Transverse colon (tissue), 4 donors: ENCODE data around the gene RXFP2.

ENCODE experiments used
- POLR2AphosphoS5 ChIP-seq, 3 donors: sonication (generic); formaldehyde crosslinking; IDR thresholded peaks; one replicate each; pipeline ENCODE4 v1.6.1; 2016; ENCODE audit warnings: antibody characterized with exemption in 3 of 3
- TF ChIP-seq, protein P1 (sequence below), 5 experiments: fragments of 200-600 bp in 3 of 5; fragments of 450-650 bp in 2 of 5; sonication (generic) in 3 of 5; IDR thresholded peaks; 1 replicate in 2 of 5; 2 replicates in 3 of 5; pipeline ENCODE4 v1.5.1; 2016 to 2017; ENCODE audit warnings: antibody characterized with exemption in 5 of 5, inconsistent platforms in 3 of 5, mild to moderate bottlenecking in 2 of 5, moderate library complexity in 1 of 5

DNA sequence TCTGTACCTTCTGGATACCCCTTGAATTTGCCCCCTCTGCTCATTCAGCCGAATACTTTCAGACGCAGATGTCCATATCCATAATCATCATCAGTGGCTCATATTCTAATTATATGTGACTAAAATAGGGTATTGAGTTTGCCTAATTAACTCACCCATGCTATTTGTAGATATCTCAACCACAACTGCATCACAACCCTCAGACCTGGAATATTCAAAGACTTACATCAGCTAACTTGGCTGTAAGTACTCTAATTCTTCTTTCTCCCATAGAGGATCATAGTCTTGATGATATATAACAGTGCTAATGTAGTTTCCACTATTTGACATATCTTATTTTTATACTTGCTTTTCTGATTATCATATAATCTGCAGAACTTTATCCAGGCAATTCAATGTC, 35.8 kb downstream of the RXFP2 start:
- TF ChIP-seq, protein P1, sequence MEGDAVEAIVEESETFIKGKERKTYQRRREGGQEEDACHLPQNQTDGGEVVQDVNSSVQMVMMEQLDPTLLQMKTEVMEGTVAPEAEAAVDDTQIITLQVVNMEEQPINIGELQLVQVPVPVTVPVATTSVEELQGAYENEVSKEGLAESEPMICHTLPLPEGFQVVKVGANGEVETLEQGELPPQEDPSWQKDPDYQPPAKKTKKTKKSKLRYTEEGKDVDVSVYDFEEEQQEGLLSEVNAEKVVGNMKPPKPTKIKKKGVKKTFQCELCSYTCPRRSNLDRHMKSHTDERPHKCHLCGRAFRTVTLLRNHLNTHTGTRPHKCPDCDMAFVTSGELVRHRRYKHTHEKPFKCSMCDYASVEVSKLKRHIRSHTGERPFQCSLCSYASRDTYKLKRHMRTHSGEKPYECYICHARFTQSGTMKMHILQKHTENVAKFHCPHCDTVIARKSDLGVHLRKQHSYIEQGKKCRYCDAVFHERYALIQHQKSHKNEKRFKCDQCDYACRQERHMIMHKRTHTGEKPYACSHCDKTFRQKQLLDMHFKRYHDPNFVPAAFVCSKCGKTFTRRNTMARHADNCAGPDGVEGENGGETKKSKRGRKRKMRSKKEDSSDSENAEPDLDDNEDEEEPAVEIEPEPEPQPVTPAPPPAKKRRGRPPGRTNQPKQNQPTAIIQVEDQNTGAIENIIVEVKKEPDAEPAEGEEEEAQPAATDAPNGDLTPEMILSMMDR (IDR thresholded peaks at IDR 0.05), result no peak
- no peak for TF ChIP-seq POLR2AphosphoS5 (IDR thresholded peaks at IDR 0.05)
